Type B pancreatic cell (in vitro differentiated cells): ENCODE results near the gene SIK2. TPM values are rescaled to one million over a fixed set of nuclear protein-coding genes. Genes with fewer than 3 reads are reported as not detected.

Source experiments
- DNase-seq: peaks from one replicate; pipeline ENCODE4 v3.0.0; 2021; ENCODE audit warnings: mixed read lengths; ENCODE audit not compliant: unreplicated experiment; ENCODE audit errors: extremely low spot score
- H3K27ac Mint-ChIP-seq: 2 replicates; pipeline ENCODE4 v1.8.0; 2021; ENCODE audit warnings: mild to moderate bottlenecking, mixed read lengths
- H3K27me3 Mint-ChIP-seq: 2 replicates; pipeline ENCODE4 v1.8.0; 2021; ENCODE audit warnings: mixed read lengths
- H3K36me3 Mint-ChIP-seq: 2 replicates; pipeline ENCODE4 v1.8.0; 2021; ENCODE audit warnings: mixed read lengths
- H3K4me1 Mint-ChIP-seq: one replicate; pipeline ENCODE4 v1.8.0; 2021; ENCODE audit warnings: mixed read lengths; ENCODE audit not compliant: unreplicated experiment
- H3K4me3 Mint-ChIP-seq: 2 replicates; pipeline ENCODE4 v1.8.0; 2021; ENCODE audit warnings: mild to moderate bottlenecking, mixed read lengths
- H3K9me3 Mint-ChIP-seq: 2 replicates; pipeline ENCODE4 v1.8.0; 2021; ENCODE audit warnings: mixed read lengths
- CTCF ChIP-seq: fragments of 200-600 bp; sonication (generic); conservative IDR thresholded peaks from 2 replicates; pipeline ENCODE4 v1.5.0; 2021; ENCODE audit warnings: antibody characterized with exemption, mild to moderate bottlenecking
- long read RNA-seq: library from polyadenylated mRNA; unstranded; transcript quantifications from one replicate; pipeline ENCODE4 v2.0.0, GENCODE V29; 2020
- total RNA-seq: library from RNA; stranded (reverse); gene quantifications from 2 replicates; pipeline ENCODE4 v1.2.1, GENCODE V29; 2021; ENCODE audit warnings: low replicate concordance

The SIK2 gene
- 24.1 and 28.0 TPM in 2 replicates for total RNA-seq
- long read RNA-seq, partial matches to known transcripts: 3 of 17 reads
- long read RNA-seq, other reads (novel, unspliced or antisense): 14 of 17 reads

GRCh38 chr11:111601979-111602864 is at the start of gene SIK2:
TSS of gene SIK2 (plus strand) at chr11:111602449. CDS start at chr11:111602564, 115 bp downstream.
- H3K4me1 Mint-ChIP-seq: peaks cover 27% of the 10 kb centered on the region
- no peaks in the 10 kb centered on the region for H3K36me3 Mint-ChIP-seq
- H3K4me3 Mint-ChIP-seq: peak within 1 kb of the TSS; percentile 100
- H3K27me3 Mint-ChIP-seq: peaks cover 5% of the 10 kb centered on the region
- H3K9me3 Mint-ChIP-seq: no peaks in the 10 kb centered on the region
- peak; percentile 91 for TF ChIP-seq CTCF
- peak within 1 kb of the TSS; percentile 98 for H3K27ac Mint-ChIP-seq
- peak; percentile 97 for DNase-seq

GRCh38 chr11:111554532-111554931 is 47.7 kb upstream of the SIK2 start:
- DNase-seq: no peak
- Mint-ChIP-seq H3K27ac (no peak overlapping the region), H3K27me3 (no peaks in the 10 kb centered on the region), H3K4me1 (peaks cover 7% of the 10 kb centered on the region), H3K9me3 (peaks cover 5% of the 10 kb centered on the region), H3K4me3 (no peak overlapping the region), H3K36me3 (peaks cover 4% of the 10 kb centered on the region)
- TF ChIP-seq CTCF: no peak

- no peak for DNase-seq
- TF ChIP-seq CTCF: no peak
These were observed 47.0 kb upstream of the SIK2 start for GRCh38 chr11:111555255-111555654.

GRCh38 chr11:111557425-111558111 is 44.7 kb upstream of the SIK2 start:
- Mint-ChIP-seq H3K4me1 (peaks cover 7% of the 10 kb centered on the region), H3K36me3 (peaks cover 4% of the 10 kb centered on the region), H3K4me3 (peak overlapping the region; percentile 19), H3K9me3 (peaks cover 5% of the 10 kb centered on the region), H3K27ac (peak overlapping the region; percentile 92), H3K27me3 (no peaks in the 10 kb centered on the region)
- no peak for TF ChIP-seq CTCF
- no peak for DNase-seq

More at GRCh38 chr11:111555255-111555654, 47.0 kb upstream of the SIK2 start:
- no peaks in the 10 kb centered on the region for H3K27me3 Mint-ChIP-seq
- peaks cover 4% of the 10 kb centered on the region for H3K4me1 Mint-ChIP-seq
- H3K36me3 Mint-ChIP-seq: peaks cover 4% of the 10 kb centered on the region
- H3K27ac Mint-ChIP-seq: peak overlapping the region; percentile 48
- no peak overlapping the region for H3K4me3 Mint-ChIP-seq
- peaks cover 5% of the 10 kb centered on the region for H3K9me3 Mint-ChIP-seq

GRCh38 chr11:111559800-111560464 is 42.3 kb upstream of the SIK2 start:
- H3K4me3 Mint-ChIP-seq: no peak overlapping the region
- H3K36me3 Mint-ChIP-seq: peaks cover 4% of the 10 kb centered on the region
- H3K27ac Mint-ChIP-seq: peak overlapping the region; percentile 29
- no peak for DNase-seq
- no peaks in the 10 kb centered on the region for H3K27me3 Mint-ChIP-seq
- peaks cover 5% of the 10 kb centered on the region for H3K9me3 Mint-ChIP-seq
- peaks cover 7% of the 10 kb centered on the region for H3K4me1 Mint-ChIP-seq
- TF ChIP-seq CTCF: no peak
